ENCODE results near the gene HPSE2.

- TF ChIP-seq GATA2 (IDR thresholded peaks at IDR 0.05; ENCODE audit: low read depth, low read length) (no peak), GATA3 (IDR thresholded peaks at IDR 0.05; ENCODE audit: low read depth, low read length) (no peak)
These were observed 614.0 kb downstream of the HPSE2 start for GRCh38 chr10:98621630-98622029.

Measured in SH-SY5Y (cell line).